HG03575 (cell line): ENCODE data around the gene NTNG2.

Source experiments
- ATAC-seq: cut with Tn5 transposase; IDR thresholded peaks from one replicate; pipeline ENCODE4 v1.9.1; 2021; ENCODE audit not compliant: unreplicated experiment, insufficient number of reproducible peaks, low FRiP score; ENCODE audit errors: extremely low read depth

NTNG2 gene

GRCh38 chr9:132274861-132275260, 113.0 kb downstream of the NTNG2 start:
- ATAC-seq = no peak

GRCh38 chr9:132283165-132283564, 121.3 kb downstream of the NTNG2 start:
- ATAC-seq = no peak

GRCh38 chr9:132283863-132284262, 122.0 kb downstream of the NTNG2 start:
- ATAC-seq = no peak

GRCh38 chr9:132287256-132287760, 125.5 kb downstream of the NTNG2 start:
- no peak for ATAC-seq

GRCh38 chr9:132288361-132288760, 126.5 kb downstream of the NTNG2 start:
- ATAC-seq = no peak

GRCh38 chr9:132288966-132289365, 127.1 kb downstream of the NTNG2 start:
- no peak for ATAC-seq

GRCh38 chr9:132293145-132293721, 131.4 kb downstream of the NTNG2 start:
- no peak for ATAC-seq
